ENCODE results near the gene C9orf85.

C9orf85 gene

GRCh38 chr9:71904076-71904475, 7.4 kb upstream of the C9orf85 start:
- DNase-seq (ENCODE audit: low read depth in 2 of 2), result no peak

- DNase-seq (ENCODE audit: low read depth in 2 of 2), result no peak
These were observed 2.6 kb upstream of the C9orf85 start for GRCh38 chr9:71908825-71909224.

GRCh38 chr9:71909887-71910649, 1.4 kb upstream of the C9orf85 start:
- DNase-seq (ENCODE audit: low read depth in 2 of 2), result no peak

GRCh38 chr9:71910650-71911060, 784 bp upstream of the C9orf85 start:
- DNase-seq (ENCODE audit: low read depth in 2 of 2), result no peak

- no peak for DNase-seq (ENCODE audit: low read depth in 2 of 2)
These were observed 483 bp downstream of the C9orf85 start for GRCh38 chr9:71911908-71912335.

- no peak for DNase-seq (ENCODE audit: low read depth in 2 of 2)
These were observed 4.1 kb downstream of the C9orf85 start for GRCh38 chr9:71915495-71915894.

- peak in 1 of 2 donors; percentile 16 for DNase-seq (ENCODE audit: low read depth in 2 of 2)
These were observed 5.5 kb downstream of the C9orf85 start for GRCh38 chr9:71916834-71917534.

GRCh38 chr9:71918419-71918818, 7.0 kb downstream of the C9orf85 start:
- DNase-seq (ENCODE audit: low read depth in 2 of 2), result no peak

GRCh38 chr9:71920456-71921189, 9.2 kb downstream of the C9orf85 start:
- DNase-seq (ENCODE audit: low read depth in 2 of 2), result no peak

- DNase-seq (ENCODE audit: low read depth in 2 of 2), result no peak
These were observed 9.9 kb downstream of the C9orf85 start for GRCh38 chr9:71921190-71921814.

- DNase-seq (ENCODE audit: low read depth in 2 of 2), result no peak
These were observed 13.1 kb downstream of the C9orf85 start for GRCh38 chr9:71924576-71924975.

GRCh38 chr9:71925834-71926233, 14.4 kb downstream of the C9orf85 start:
- no peak for DNase-seq (ENCODE audit: low read depth in 2 of 2)

GRCh38 chr9:71928376-71928775, 16.9 kb downstream of the C9orf85 start:
- no peak for DNase-seq (ENCODE audit: low read depth in 2 of 2)

GRCh38 chr9:71928806-71929205, 17.4 kb downstream of the C9orf85 start:
- no peak for DNase-seq (ENCODE audit: low read depth in 2 of 2)

GRCh38 chr9:71929223-71929622, 17.8 kb downstream of the C9orf85 start:
- DNase-seq (ENCODE audit: low read depth in 2 of 2), result no peak

- DNase-seq (ENCODE audit: low read depth in 2 of 2), result no peak
These were observed 18.5 kb downstream of the C9orf85 start for GRCh38 chr9:71929791-71930440.

GRCh38 chr9:71931166-71931565, 19.7 kb downstream of the C9orf85 start:
- no peak for DNase-seq (ENCODE audit: low read depth in 2 of 2)

- no peak for DNase-seq (ENCODE audit: low read depth in 2 of 2)
These were observed 24.6 kb downstream of the C9orf85 start for GRCh38 chr9:71936066-71936465.

- DNase-seq (ENCODE audit: low read depth in 2 of 2), result no peak
These were observed 25.7 kb downstream of the C9orf85 start for GRCh38 chr9:71937070-71937625.

GRCh38 chr9:71937898-71938297, 26.5 kb downstream of the C9orf85 start:
- DNase-seq (ENCODE audit: low read depth in 2 of 2), result no peak

GRCh38 chr9:71941060-71941568, 29.7 kb downstream of the C9orf85 start:
- no peak for DNase-seq (ENCODE audit: low read depth in 2 of 2)
